GM18502 (cell line): ENCODE results near the gene TRPM5.
"Not testable (repeated sequence)": the region's sequence is repeated elsewhere in the genome, so short reads cannot be mapped to it uniquely, and the experiment has no call there.

ENCODE experiments used
- ATAC-seq: cut with Tn5 transposase; IDR thresholded peaks from one replicate; pipeline ENCODE4 v1.9.1; 2021; ENCODE audit warnings: mild to moderate bottlenecking; ENCODE audit not compliant: unreplicated experiment, poor library complexity

TRPM5 gene, protein sequence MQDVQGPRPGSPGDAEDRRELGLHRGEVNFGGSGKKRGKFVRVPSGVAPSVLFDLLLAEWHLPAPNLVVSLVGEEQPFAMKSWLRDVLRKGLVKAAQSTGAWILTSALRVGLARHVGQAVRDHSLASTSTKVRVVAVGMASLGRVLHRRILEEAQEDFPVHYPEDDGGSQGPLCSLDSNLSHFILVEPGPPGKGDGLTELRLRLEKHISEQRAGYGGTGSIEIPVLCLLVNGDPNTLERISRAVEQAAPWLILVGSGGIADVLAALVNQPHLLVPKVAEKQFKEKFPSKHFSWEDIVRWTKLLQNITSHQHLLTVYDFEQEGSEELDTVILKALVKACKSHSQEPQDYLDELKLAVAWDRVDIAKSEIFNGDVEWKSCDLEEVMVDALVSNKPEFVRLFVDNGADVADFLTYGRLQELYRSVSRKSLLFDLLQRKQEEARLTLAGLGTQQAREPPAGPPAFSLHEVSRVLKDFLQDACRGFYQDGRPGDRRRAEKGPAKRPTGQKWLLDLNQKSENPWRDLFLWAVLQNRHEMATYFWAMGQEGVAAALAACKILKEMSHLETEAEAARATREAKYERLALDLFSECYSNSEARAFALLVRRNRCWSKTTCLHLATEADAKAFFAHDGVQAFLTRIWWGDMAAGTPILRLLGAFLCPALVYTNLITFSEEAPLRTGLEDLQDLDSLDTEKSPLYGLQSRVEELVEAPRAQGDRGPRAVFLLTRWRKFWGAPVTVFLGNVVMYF (N-terminal part only)

GRCh38 chr11:2443881-2444820 lies at the start of gene TRPM5:
TRPM5 (minus strand) TSS chr11:2444514; CDS start chr11:2423036, 21,478 bp downstream.
- ATAC-seq = no peak

GRCh38 chr11:2489083-2489482 lies 44.8 kb upstream of the TRPM5 start:
- no peak for ATAC-seq

DNA sequence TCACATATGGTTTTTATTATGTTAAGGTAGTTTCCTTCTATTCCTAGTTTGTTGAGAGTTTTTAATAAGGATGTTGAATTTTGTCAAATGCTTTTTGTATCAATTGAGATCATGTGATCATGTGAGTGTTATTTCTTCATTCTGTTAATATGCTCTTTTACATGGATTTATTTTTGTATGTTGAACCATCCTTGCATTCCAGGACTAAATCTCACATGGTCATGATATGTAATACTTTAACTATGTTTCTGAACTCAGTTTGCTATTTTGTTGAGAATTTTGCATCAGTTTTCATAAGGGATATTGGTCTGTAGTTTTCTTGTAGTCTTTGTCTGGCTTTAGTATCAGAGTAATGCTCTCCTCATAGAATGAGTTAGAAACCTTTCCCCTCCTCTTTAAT lies 43.7 kb upstream of the TRPM5 start:
- ATAC-seq = no peak

- ATAC-seq = no peak
Observed at GRCh38 chr11:2484576-2485125, 40.3 kb upstream of the TRPM5 start.

GRCh38 chr11:2483426-2483825 lies 39.1 kb upstream of the TRPM5 start:
- ATAC-seq = no peak

GRCh38 chr11:2482745-2483144 lies 38.4 kb upstream of the TRPM5 start:
- no peak for ATAC-seq

GRCh38 chr11:2482204-2482603 lies 37.9 kb upstream of the TRPM5 start:
- no peak for ATAC-seq

- no peak for ATAC-seq
Observed at GRCh38 chr11:2481253-2481652, 36.9 kb upstream of the TRPM5 start.

- no peak for ATAC-seq
Observed at GRCh38 chr11:2480874-2481220, 36.5 kb upstream of the TRPM5 start.

GRCh38 chr11:2480067-2480873 lies 36.0 kb upstream of the TRPM5 start:
- ATAC-seq = not testable (repeated sequence)

- ATAC-seq = no peak
Observed at GRCh38 chr11:2477936-2478335, 33.6 kb upstream of the TRPM5 start.

- no peak for ATAC-seq
Observed at GRCh38 chr11:2477254-2477653, 32.9 kb upstream of the TRPM5 start.

DNA sequence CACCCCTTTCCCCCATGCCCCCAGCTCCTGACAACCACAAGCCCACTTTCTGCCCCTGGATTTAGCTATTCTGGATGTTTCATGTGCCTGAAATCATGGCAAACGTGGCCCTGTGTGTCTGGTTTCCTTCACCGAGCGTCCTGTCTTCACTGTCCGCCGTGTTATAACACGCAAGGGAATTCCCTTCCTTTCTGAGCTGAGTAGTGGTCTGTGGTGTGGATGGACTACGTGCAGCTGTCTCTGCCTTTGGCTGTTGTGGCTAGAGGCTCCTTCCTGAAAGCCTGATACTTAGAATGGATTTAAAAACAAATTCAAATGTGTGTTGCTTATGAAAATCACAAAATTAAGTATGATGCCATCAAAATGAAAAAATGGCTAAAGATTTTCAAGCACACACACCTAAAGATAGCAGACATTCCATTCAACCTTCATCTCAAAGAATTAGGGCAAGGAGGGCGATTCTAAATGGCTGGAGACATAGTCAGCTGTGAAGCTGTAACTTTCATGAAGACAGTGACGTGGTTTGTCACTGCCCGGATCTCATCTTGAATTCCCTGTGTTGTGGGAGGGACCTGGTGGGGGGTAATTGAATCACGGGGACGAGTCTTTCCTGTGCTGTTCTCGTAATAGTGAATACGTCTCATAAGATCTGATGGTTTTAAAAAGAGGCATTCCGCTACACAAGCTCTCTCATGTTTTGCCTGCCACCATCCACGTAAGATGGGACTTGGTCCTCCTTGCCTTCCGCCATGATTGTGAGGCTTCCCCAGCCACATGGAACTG lies 31.0 kb upstream of the TRPM5 start:
- ATAC-seq = no peak

DNA sequence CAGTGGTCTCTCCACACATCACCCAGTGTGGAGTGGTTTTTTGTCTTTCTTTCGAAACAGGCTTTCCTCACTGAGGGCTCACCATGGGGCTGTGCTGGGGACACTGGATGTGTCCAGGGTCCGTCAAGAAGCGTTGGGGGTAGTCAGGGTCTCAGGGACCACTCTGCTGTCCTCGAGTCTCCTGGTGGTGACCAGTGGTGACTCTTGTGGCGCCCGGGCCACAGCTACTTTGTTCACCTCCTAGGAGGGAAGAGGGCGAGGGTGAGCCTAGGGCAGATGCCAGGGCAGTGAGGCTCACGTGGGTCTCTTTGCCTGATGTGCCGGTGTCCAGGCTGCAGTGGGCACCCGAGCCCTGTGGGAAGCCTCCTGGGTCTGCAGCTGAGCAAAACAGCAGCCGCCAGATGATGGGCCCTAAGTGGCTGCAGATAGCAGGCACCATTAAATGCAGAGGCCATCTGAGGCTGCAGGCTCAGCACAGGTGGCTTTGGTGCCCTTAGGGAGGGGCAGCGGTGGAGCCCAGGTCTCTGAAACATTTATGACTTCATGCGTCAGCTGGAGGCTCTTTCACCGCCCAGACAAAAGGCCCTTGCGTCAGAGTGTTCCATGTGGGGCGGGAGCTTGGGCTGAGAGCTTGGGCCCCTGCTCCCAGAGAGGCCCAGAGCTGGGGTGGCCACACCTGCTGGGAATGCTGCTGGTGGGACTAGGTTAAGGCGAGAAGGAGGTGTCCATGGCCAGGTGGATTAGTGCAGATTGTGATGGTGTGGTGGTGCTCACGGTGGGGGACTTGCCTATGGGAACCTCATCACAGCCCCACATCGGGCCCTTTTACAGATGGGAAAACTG lies 30.0 kb upstream of the TRPM5 start:
- ATAC-seq = no peak

- no peak for ATAC-seq
Observed at GRCh38 chr11:2473361-2474058, 29.2 kb upstream of the TRPM5 start.

GRCh38 chr11:2472428-2473186 lies 28.3 kb upstream of the TRPM5 start:
- ATAC-seq = no peak

DNA sequence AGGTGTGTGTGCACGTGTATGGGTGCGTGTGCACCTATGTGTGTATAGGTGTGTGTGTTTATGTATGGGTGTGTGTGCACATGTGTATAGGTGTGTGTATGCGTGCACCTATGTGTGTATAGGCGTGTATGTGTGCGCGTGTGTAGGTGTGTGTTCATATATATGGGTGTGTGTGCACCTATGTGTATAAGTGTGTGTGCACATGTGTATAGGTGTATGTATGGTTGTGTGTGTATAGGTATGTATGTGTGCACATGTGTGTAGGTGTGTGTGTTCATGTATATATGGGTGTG lies 27.4 kb upstream of the TRPM5 start:
- no peak for ATAC-seq
